Trophoblast cell (in vitro differentiated cells and primary cell): ENCODE results near the gene APOA5.

ENCODE experiments used
- DNase-seq, 2 donors: peaks; one replicate each; pipeline ENCODE4 v3.0.0-alpha.2; 2016
- H2AFZ ChIP-seq: 2 replicates; pipeline ENCODE4 v1.6.1; 2013; ENCODE audit warnings: low read length, moderate library complexity, mild to moderate bottlenecking; ENCODE audit not compliant: insufficient read depth, poor library complexity
- H2AK5ac ChIP-seq: 2 replicates; pipeline ENCODE4 v1.6.1; 2013; ENCODE audit warnings: mild to moderate bottlenecking, low read length
- H2BK120ac ChIP-seq: 2 replicates; pipeline ENCODE4 v1.6.1; 2013; ENCODE audit warnings: low read length, mild to moderate bottlenecking, moderate library complexity; ENCODE audit not compliant: insufficient read depth, poor library complexity
- H2BK12ac ChIP-seq: 2 replicates; pipeline ENCODE4 v1.6.1; 2013; ENCODE audit warnings: mild to moderate bottlenecking, low read length, moderate library complexity
- H2BK5ac ChIP-seq: 2 replicates; pipeline ENCODE4 v1.6.1; 2013; ENCODE audit warnings: low read length, low read depth, moderate library complexity, mild to moderate bottlenecking; ENCODE audit not compliant: poor library complexity
- H3K14ac ChIP-seq: 2 replicates; pipeline ENCODE4 v1.6.1; 2013; ENCODE audit warnings: mild to moderate bottlenecking, low read length
- H3K18ac ChIP-seq: 2 replicates; pipeline ENCODE4 v1.6.1; 2013; ENCODE audit warnings: mild to moderate bottlenecking, low read length
- H3K23ac ChIP-seq: 2 replicates; pipeline ENCODE4 v1.6.1; 2013; ENCODE audit warnings: low read length
- H3K27ac ChIP-seq: 2 replicates; pipeline ENCODE4 v1.5.1; 2013; ENCODE audit warnings: low read depth, mild to moderate bottlenecking, inconsistent platforms, low read length, moderate library complexity
- H3K27me3 ChIP-seq: 2 replicates; pipeline ENCODE4 v1.6.1; 2013; ENCODE audit warnings: inconsistent platforms, mild to moderate bottlenecking, low read length, moderate library complexity; ENCODE audit not compliant: insufficient read depth
- H3K36me3 ChIP-seq, 2 experiments: 1 replicate in 1 of 2; 2 replicates in 1 of 2; pipeline ENCODE4 v1.6.1; 2013; ENCODE audit warnings: low read length in 2 of 2, mild to moderate bottlenecking in 2 of 2, moderate library complexity in 1 of 2; ENCODE audit not compliant: insufficient read depth in 2 of 2, control insufficient read depth in 1 of 2
- H3K4ac ChIP-seq: 2 replicates; pipeline ENCODE4 v1.6.1; 2013; ENCODE audit warnings: low read depth, mild to moderate bottlenecking, low read length, moderate library complexity
- H3K4me1 ChIP-seq, 2 experiments: 1 replicate in 1 of 2; 2 replicates in 1 of 2; pipeline ENCODE4 v1.6.1; 2013; ENCODE audit warnings: low read length in 2 of 2, mild to moderate bottlenecking in 2 of 2, moderate library complexity in 1 of 2; ENCODE audit not compliant: insufficient read depth in 2 of 2, control insufficient read depth in 1 of 2
- H3K4me2 ChIP-seq: 2 replicates; pipeline ENCODE4 v1.6.1; 2013; ENCODE audit warnings: inconsistent platforms, mild to moderate bottlenecking, low read length, moderate library complexity
- H3K4me3 ChIP-seq: 2 replicates; pipeline ENCODE4 v1.5.1; 2013; ENCODE audit warnings: mild to moderate bottlenecking, low read depth, low read length, inconsistent platforms
- H3K79me1 ChIP-seq: one replicate; pipeline ENCODE4 v1.6.1; 2013; ENCODE audit warnings: low read length
- H3K79me2 ChIP-seq: 2 replicates; pipeline ENCODE4 v1.6.1; 2013; ENCODE audit warnings: low read length, mild to moderate bottlenecking; ENCODE audit not compliant: control insufficient read depth, insufficient read depth, poor library complexity
- H3K9ac ChIP-seq: 2 replicates; pipeline ENCODE4 v1.6.1; 2013; ENCODE audit warnings: mild to moderate bottlenecking, low read length
- H3K9me3 ChIP-seq: 2 replicates; pipeline ENCODE4 v1.6.1; 2013; ENCODE audit warnings: low read depth, mild to moderate bottlenecking, control low read depth, inconsistent platforms, low read length; ENCODE audit not compliant: insufficient read depth
- H4K12ac ChIP-seq: 2 replicates; pipeline ENCODE4 v1.6.1; 2013; ENCODE audit warnings: low read depth, mild to moderate bottlenecking, low read length, moderate library complexity
- H4K8ac ChIP-seq: 2 replicates; pipeline ENCODE4 v1.6.1; 2013; ENCODE audit warnings: low read depth, mild to moderate bottlenecking, low read length, moderate library complexity
- H4K91ac ChIP-seq: one replicate; pipeline ENCODE4 v1.6.1; 2013; ENCODE audit warnings: low read depth, mild to moderate bottlenecking, low read length, moderate library complexity
- WGBS: extraction: QIAGEN DNeasy Blood & Tissue Kit; methylation state at CpG from one replicate; pipeline ENCODE4 v1.1.7; 2013; ENCODE audit warnings: missing lambda C conversion rate; ENCODE audit not compliant: insufficient read length, insufficient coverage; ENCODE audit errors: extremely low coverage; 5-methylcytosine and 5-hydroxymethylcytosine counted together

Gene APOA5

DNA sequence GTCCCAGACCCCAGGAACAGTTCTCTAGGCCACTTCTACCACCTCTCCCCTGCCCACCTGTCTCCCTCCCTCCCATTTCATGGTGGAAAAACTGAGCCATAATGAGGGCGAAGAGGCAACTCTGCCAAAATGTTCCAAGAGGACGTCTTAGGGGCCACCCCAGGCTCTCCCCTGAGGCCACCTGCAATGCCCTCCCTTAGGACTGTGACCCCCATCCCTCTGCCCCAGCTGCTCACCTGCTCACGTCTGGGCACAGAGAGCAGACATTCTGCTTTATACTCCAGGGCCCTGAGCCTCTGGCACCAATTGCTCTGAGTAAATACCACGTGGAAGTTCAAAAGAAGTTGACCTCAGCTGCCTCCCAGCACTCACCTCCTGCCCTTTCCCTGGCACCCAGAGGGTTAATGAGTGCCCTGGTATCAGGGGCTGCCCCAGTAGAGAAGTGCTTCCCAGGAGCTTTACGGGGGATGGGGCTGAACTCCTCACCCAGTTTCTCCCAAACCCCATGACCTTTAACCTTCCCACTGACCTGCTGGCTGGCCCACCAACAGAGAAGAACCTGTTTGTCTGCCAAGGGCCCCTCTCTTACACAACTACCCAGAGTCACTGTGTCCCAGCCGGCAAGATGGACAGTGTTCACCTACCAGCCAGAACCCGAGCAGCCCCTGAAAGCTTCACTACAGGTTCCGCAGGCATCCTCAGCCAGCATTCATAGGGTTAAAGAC, 627 bp upstream of the APOA5 start:
- Histone ChIP-seq H3K4me1 (peaks cover 15 to 24% of the 10 kb centered on the region in 2 experiments), H3K27me3 (no peaks in the 10 kb centered on the region), H3K79me1 (peaks cover 7% of the 10 kb centered on the region), H2AFZ (no peak overlapping the region), H3K18ac (no peak overlapping the region), H3K23ac (no peak overlapping the region), H3K4me3 (no peak overlapping the region), H3K4ac (no peak overlapping the region), H2AK5ac (no peak overlapping the region), H2BK5ac (no peak overlapping the region), H4K8ac (no peak overlapping the region), H2BK120ac (no peak overlapping the region), H4K12ac (no peak overlapping the region), H4K91ac (no peak overlapping the region), H3K27ac (no peak overlapping the region), H2BK12ac (no peak overlapping the region), H3K79me2 (peaks cover 8% of the 10 kb centered on the region), H3K9me3 (no peaks in the 10 kb centered on the region), H3K36me3 (no peaks in the 10 kb centered on the region), H3K4me2 (no peak overlapping the region), H3K14ac (no peak overlapping the region), H3K9ac (no peak overlapping the region)
- WGBS, result no CpG with 5 or more reads among the region's 8 CpGs
- no peak for DNase-seq

DNA sequence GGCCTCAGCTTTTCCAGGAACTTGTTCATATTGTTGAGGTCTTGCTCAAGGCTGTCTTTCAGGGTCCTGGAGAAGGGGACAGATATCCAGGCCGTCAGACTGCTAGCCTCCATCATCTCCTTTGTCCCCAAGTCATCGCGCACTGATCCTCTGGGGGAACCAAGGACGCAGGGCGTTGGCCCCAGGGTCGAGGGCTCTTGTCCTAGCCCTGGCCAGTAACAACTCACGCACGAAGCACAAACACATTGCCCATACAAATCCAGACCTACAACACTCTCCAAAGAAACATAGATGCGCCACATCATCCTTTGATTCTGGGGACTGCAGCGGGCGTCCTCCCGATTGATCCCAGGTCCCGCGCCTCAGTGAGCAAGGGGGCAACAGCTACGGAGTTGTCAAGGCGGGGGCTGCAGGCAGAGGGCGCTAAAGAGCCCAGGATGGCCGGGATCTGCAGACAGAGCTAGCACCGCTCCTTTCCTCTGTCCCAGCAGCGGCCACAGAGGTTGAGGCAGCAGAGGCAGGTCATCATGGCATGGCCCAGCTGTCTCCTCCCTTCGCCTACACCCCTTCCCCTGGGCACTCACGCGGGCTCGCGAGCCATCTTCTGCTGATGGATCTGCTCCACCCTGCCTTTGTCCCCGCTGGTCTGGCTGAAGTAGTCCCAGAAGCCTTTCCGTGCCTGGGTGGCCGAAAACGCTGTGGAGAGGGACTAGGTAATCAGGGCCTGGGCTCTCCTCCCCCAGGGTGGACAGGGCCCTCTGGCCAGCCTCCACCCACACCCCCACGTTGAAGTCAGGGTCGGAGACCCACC, 472 bp downstream of the APOA5 start:
- peak; percentile 61 to 81 for DNase-seq
- Histone ChIP-seq H3K27ac (no peak overlapping the region), H2BK5ac (no peak overlapping the region), H3K9me3 (no peaks in the 10 kb centered on the region), H3K27me3 (no peaks in the 10 kb centered on the region), H3K36me3 (peaks cover 2 to 3% of the 10 kb centered on the region in 2 experiments), H3K4me3 (no peak overlapping the region), H3K4me2 (no peak overlapping the region), H2BK120ac (no peak overlapping the region), H3K18ac (no peak overlapping the region), H3K4me1 (peaks cover 18 to 27% of the 10 kb centered on the region in 2 experiments), H3K23ac (no peak overlapping the region), H2AK5ac (no peak overlapping the region), H3K9ac (no peak overlapping the region), H3K14ac (no peak overlapping the region), H3K4ac (no peak overlapping the region), H2AFZ (no peak overlapping the region), H4K8ac (no peak overlapping the region), H2BK12ac (no peak overlapping the region), H3K79me2 (peaks cover 9% of the 10 kb centered on the region), H4K91ac (no peak overlapping the region), H3K79me1 (peaks cover 7% of the 10 kb centered on the region), H4K12ac (no peak overlapping the region)
- no CpG with 5 or more reads among the region's 31 CpGs for WGBS

DNA sequence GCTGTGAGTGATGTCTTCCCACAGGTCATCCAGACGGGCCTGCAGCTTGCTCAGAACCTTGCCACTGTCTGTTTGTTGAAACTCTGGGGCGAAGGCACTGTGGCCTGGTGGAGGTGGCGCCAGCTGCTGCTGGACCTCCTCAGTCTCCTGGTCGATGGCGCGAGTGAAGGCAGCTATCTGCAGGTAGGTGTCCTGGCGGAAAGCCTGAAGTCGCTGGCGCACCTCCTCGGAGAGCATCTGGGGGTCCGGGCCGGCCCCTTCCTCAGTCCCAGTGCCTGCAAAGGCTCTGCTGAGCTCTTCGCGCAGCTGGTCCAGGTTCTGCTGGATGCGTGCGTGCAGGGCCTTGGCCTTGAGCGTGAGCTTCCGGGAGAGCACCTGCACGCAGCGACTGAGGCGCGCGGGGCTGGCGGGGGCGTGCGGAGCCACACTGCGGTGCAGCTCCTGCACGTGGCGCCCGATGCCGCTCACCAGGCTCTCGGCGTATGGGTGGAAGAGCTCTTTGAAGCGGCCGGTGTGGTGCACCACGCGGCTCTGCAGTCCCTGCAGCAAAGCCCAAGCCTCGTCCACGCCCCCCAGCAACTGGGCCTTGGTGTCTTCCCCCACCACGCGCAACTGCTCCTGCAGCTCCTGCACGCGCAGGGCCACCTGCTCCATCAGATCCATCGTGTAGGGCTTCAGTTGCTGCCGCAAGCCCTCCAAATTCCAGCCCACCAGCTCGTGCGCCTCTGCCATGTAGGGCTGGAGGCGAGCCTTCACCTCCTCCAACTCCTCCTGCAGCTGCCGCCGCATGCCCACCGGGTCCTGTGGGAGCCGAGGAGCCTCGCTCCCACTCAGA, 1.3 kb downstream of the APOA5 start:
- H3K9me3 ChIP-seq, result no peaks in the 10 kb centered on the region
- H2BK120ac ChIP-seq, result no peak overlapping the region
- no peak overlapping the region for H2AFZ ChIP-seq
- peaks cover 9% of the 10 kb centered on the region for H3K79me2 ChIP-seq
- H3K23ac ChIP-seq, result no peak overlapping the region
- peaks cover 5 to 9% of the 10 kb centered on the region in 2 experiments for H3K36me3 ChIP-seq
- H3K18ac ChIP-seq, result no peak overlapping the region
- no peak overlapping the region for H2AK5ac ChIP-seq
- H3K9ac ChIP-seq, result no peak overlapping the region
- no peak overlapping the region for H3K4me2 ChIP-seq
- no peaks in the 10 kb centered on the region for H3K27me3 ChIP-seq
- no peak overlapping the region for H3K4me3 ChIP-seq
- H3K27ac ChIP-seq, result no peak overlapping the region
- H3K4ac ChIP-seq, result no peak overlapping the region
- H4K91ac ChIP-seq, result no peak overlapping the region
- peaks cover 7% of the 10 kb centered on the region for H3K79me1 ChIP-seq
- no peak overlapping the region for H4K8ac ChIP-seq
- no peak overlapping the region for H4K12ac ChIP-seq
- peaks cover 18 to 27% of the 10 kb centered on the region in 2 experiments for H3K4me1 ChIP-seq
- no peak overlapping the region for H2BK5ac ChIP-seq
- WGBS, result no CpG with 5 or more reads among the region's 53 CpGs
- H3K14ac ChIP-seq, result no peak overlapping the region
- DNase-seq, result no peak
- no peak overlapping the region for H2BK12ac ChIP-seq

DNA sequence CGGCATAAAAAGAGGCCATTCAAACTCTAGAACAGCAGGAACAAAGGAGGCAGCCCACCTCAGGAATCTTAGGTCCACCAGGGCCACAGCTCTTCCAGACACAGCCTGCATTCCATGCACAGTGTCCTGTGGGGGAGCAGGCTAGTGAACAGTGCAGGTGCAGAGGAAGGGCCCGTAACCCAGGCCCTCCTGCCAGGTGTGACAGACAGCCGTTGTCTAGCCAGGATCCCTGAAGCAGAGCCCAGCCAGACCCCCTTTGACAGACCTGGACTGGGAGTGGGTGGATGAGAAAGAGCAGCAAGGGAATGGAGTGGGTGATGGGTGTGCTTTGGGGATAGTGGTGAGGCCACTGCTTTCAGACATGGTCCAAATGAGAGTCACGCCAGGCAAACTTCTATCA, 2.7 kb downstream of the APOA5 start:
- WGBS, result no CpG with 5 or more reads among the region's 4 CpGs
- Histone ChIP-seq H3K27me3 (no peaks in the 10 kb centered on the region), H3K79me2 (peaks cover 9% of the 10 kb centered on the region)

More for the DNA sequence above, 2.7 kb downstream of the APOA5 start:
- Histone ChIP-seq H3K79me1 (peaks cover 7% of the 10 kb centered on the region), H3K23ac (no peak overlapping the region), H2AK5ac (no peak overlapping the region), H3K4ac (no peak overlapping the region), H4K12ac (no peak overlapping the region), H3K4me3 (no peak overlapping the region), H2BK12ac (no peak overlapping the region), H3K18ac (no peak overlapping the region), H3K27ac (no peak overlapping the region), H2BK120ac (no peak overlapping the region), H4K8ac (peak overlapping the region; percentile 31), H3K9me3 (peaks cover 2% of the 10 kb centered on the region), H3K36me3 (peaks cover 17 to 23% of the 10 kb centered on the region in 2 experiments), H2AFZ (no peak overlapping the region), H3K9ac (no peak overlapping the region), H4K91ac (peak overlapping the region; percentile 93), H3K4me1 (peaks cover 18 to 27% of the 10 kb centered on the region in 2 experiments), H3K4me2 (no peak overlapping the region), H2BK5ac (no peak overlapping the region), H3K14ac (no peak overlapping the region)
- no peak for DNase-seq
